ENCODE measurements around the gene MRPL19. TPM values are rescaled to one million over a fixed set of nuclear protein-coding genes. Genes with fewer than 3 reads are reported as not detected.

Gene MRPL19
- total RNA-seq, 1 experiment from 2014 or later, result 85.9 TPM

DNA sequence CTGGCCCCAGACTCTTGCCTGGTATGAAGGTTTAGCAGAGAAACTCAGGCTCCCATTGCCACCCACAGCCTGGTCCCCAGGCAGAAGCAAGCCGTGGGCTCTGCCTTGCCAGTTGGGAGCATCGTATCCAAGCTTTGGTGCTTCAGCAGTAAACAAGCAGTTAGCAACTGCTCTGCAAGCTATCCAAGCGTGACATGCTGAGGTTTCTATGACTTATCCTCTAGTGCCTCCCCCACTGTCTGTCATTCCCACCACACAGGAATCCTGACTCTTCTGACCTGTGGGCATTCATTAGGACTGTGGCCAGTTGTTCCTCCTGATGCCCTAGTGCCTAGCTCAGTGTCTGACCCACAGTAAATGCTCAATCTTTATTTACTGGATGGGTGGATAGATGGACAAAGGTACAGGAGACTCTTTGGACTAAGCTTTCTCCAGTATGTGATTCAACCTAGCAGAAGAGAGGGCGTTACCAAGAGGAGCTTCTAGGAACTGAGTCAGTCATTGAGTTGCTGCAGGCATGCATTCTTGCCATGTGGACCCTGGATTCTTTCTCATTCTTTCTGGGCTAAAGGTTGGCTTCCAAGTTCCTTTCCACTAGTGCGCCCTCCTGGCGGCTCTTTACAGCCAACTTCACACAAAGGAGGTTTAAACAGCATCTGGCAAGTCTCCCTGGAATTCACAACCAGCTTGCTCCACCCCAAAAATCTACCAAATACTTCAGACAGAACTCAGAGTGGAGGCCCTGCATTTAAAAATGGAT is 40.6 kb upstream of the MRPL19 start:
- DNase-seq (peak; percentile 98), ATAC-seq (peak; percentile 66)
- Histone ChIP-seq H3K9me3 (ENCODE audit: low read length) (no peaks in the 10 kb centered on the region), H3K9me2 (replicated peaks; ENCODE audit: low read length) (no peaks in the 10 kb centered on the region), H3K27me3 (ENCODE audit: low read length) (no peaks in the 10 kb centered on the region), H3F3A (ENCODE audit: low read length, unreplicated experiment) (peaks cover 12% of the 10 kb centered on the region), H3K4me1 (ENCODE audit: insufficient read depth, low read length) (peaks cover 75% of the 10 kb centered on the region), H3K4me3 (ENCODE audit: low read length) (peak overlapping the region; percentile 38; the same call in 1 of the 2 replicates), H3K36me3 (ENCODE audit: low read depth, low read length) (no peaks in the 10 kb centered on the region), H4K20me1 (ENCODE audit: low read length) (no peaks in the 10 kb centered on the region), H3K9ac (ENCODE audit: low read length) (peak overlapping the region; percentile 47), H3K79me2 (ENCODE audit: low read length) (no peaks in the 10 kb centered on the region), H2AFZ (ENCODE audit: low read length) (peak overlapping the region; percentile 46), H3K27ac (ENCODE audit: low read length) (peak overlapping the region; percentile 93), H3K4me2 (ENCODE audit: low read length) (peak overlapping the region; percentile 84)
- TF ChIP-seq CTCF (conservative IDR thresholded peaks at IDR 0.05; ENCODE audit: low read depth, low read length) (peak; percentile 61), EZH2 (IDR thresholded peaks at IDR 0.05; ENCODE audit: low read length, unreplicated experiment) (no peak)
- intact Hi-C loops (cut with micrococcal nuclease), result loop anchor here (1.0 to 5.0 kb wide), 5 partner anchors 18 to 124 kb away; no protein-coding TSS in a partner anchor
- BruUV-seq (replicated peaks), result no TSS peak
- ChIA-PET POLR2A (ENCODE audit: unreplicated experiment) (interaction anchor here (0.6 to 1.4 kb wide), 3 partner anchors 14 to 49 kb away, joined by 3 to 6 read pairs (median 3); partner anchors contain the start of gene EVA1A), CTCF (interaction anchor here (1.0 to 2.1 kb wide), 8 partner anchors 10 to 140 kb away, joined by 3 to 23 read pairs (median 12); partner anchors contain the start of gene EVA1A)

DNA sequence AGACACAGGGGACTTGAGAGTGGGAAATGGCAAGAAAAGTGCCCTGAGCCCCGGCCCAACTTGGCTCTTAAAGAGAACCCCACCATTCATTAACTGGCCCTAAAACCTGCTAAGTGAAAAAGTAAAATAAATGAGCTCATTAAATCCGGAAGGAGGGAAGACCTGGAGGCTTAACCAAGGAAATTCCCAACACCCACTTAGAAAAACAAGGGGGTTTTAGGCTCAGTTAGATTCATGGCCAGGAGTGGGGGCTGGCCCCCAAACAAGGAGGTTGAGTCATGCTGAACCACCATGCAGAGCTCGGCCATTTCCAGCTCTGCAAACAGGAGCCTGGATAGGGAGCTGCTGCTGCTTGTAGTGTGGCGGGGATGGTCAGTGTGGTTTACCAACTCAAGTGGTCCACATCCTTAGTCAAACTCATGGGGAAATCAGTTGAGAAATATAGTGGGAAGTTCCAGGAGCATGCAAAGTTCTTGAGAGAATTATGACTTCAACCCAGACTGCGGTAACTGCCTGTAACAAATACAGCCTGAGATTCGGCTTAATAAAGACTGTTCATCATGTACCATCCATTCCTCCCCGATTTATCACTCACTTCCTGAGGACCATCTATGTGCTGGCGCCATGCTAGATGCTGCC is 39.7 kb upstream of the MRPL19 start:
- TF ChIP-seq CTCF (conservative IDR thresholded peaks at IDR 0.05; ENCODE audit: low read depth, low read length) (no peak), EZH2 (IDR thresholded peaks at IDR 0.05; ENCODE audit: low read length, unreplicated experiment) (no peak), EZH2phosphoT487 (IDR thresholded peaks at IDR 0.05; ENCODE audit: borderline replicate concordance, low read length) (no peak)
- H3K27me3 ChIP-seq (ENCODE audit: low read length), result no peaks in the 10 kb centered on the region
- H3F3A ChIP-seq (ENCODE audit: low read length, unreplicated experiment), result peaks cover 12% of the 10 kb centered on the region
- no peaks in the 10 kb centered on the region for H3K36me3 ChIP-seq (ENCODE audit: low read depth, low read length)
- peak overlapping the region; percentile 14; the same call in 1 of the 2 replicates for H3K4me3 ChIP-seq (ENCODE audit: low read length)
- H3K9me3 ChIP-seq (ENCODE audit: low read length), result no peaks in the 10 kb centered on the region
- peak overlapping the region; percentile 33 for H2AFZ ChIP-seq (ENCODE audit: low read length)
- ChIA-PET CTCF (interaction anchor here (0.6 to 2.1 kb wide), 8 partner anchors 11 to 202 kb away, joined by 4 to 23 read pairs (median 12); partner anchors contain the start of gene EVA1A), POLR2A (ENCODE audit: unreplicated experiment) (interaction anchor here (0.7 to 1.4 kb wide), 2 partner anchors 11 to 46 kb away, joined by 3 to 6 read pairs; partner anchors contain the start of gene EVA1A)
- no peaks in the 10 kb centered on the region for H3K9me2 ChIP-seq (replicated peaks; ENCODE audit: low read length)
- no peaks in the 10 kb centered on the region for H4K20me1 ChIP-seq (ENCODE audit: low read length)
- H3K9ac ChIP-seq (ENCODE audit: low read length), result peak overlapping the region; percentile 45
- H3K4me1 ChIP-seq (ENCODE audit: insufficient read depth, low read length), result peaks cover 69% of the 10 kb centered on the region
- H3K79me2 ChIP-seq (ENCODE audit: low read length), result no peaks in the 10 kb centered on the region
- H3K4me2 ChIP-seq (ENCODE audit: low read length), result peak overlapping the region; percentile 84
- H3K27ac ChIP-seq (ENCODE audit: low read length), result peak overlapping the region; percentile 93
- ATAC-seq (no peak), DNase-seq (peak; percentile 50)
- intact Hi-C loops (cut with micrococcal nuclease), result loop anchor here (1.0 to 5.0 kb wide), 5 partner anchors 19 to 125 kb away; no protein-coding TSS in a partner anchor
- BruUV-seq (replicated peaks), result no TSS peak
